Sigmoid colon (tissue), 7 donors: Measurements from ENCODE around the gene ZNF512. TPM values are rescaled to one million over a fixed set of nuclear protein-coding genes. Genes with fewer than 3 reads are reported as not detected.

Source experiments
- DNase-seq: peaks from one replicate; pipeline ENCODE4 v3.0.0-alpha.2; 2019
- H3K27ac ChIP-seq, 4 donors: fragments of 200-600 bp; sonication (generic); one replicate each; pipeline ENCODE4 v1.5.1; 2016 to 2019; ENCODE audit warnings: mild to moderate bottlenecking in 1 of 4
- H3K27me3 ChIP-seq, 3 donors: fragments of 200-600 bp; sonication (generic); one replicate each; pipeline ENCODE4 v1.5.1; 2019; ENCODE audit warnings: mild to moderate bottlenecking in 1 of 3
- H3K36me3 ChIP-seq, 4 donors: fragments of 200-600 bp; sonication (generic); one replicate each; pipeline ENCODE4 v1.5.1; 2016 to 2019
- H3K4me1 ChIP-seq, 4 donors: fragments of 200-600 bp; sonication (generic); one replicate each; pipeline ENCODE4 v1.5.1; 2017 to 2019
- H3K4me3 ChIP-seq, 4 donors: fragments of 200-600 bp; sonication (generic); one replicate each; pipeline ENCODE4 v1.5.1; 2017 to 2019; ENCODE audit warnings: mild to moderate bottlenecking in 2 of 4, moderate library complexity in 1 of 4
- H3K9me3 ChIP-seq, 4 donors: fragments of 200-600 bp in 3 of 4; sonication (generic) in 3 of 4; one replicate each; pipeline versions ENCODE4 v1.5.1 to v1.6.1; 2013 to 2019
- CTCF ChIP-seq, 4 experiments: fragments of 450-650 bp in 3 of 4; fragments of 200-600 bp in 1 of 4; IDR thresholded peaks; one replicate each; pipeline ENCODE4 v1.5.1; 2016 to 2019; ENCODE audit warnings: antibody characterized with exemption in 4 of 4, mild to moderate bottlenecking in 3 of 4, moderate library complexity in 2 of 4
- EP300 ChIP-seq, 4 donors: sonication (generic); formaldehyde crosslinking; IDR thresholded peaks; one replicate each; pipeline ENCODE4 v1.6.1; 2017; ENCODE audit warnings: antibody characterized with exemption in 4 of 4
- POLR2A ChIP-seq, 2 donors: fragments of 450-650 bp; IDR thresholded peaks; one replicate each; pipeline ENCODE4 v1.6.1; 2016; ENCODE audit warnings: antibody characterized with exemption in 2 of 2, mild to moderate bottlenecking in 2 of 2, moderate library complexity in 2 of 2
- POLR2AphosphoS5 ChIP-seq, 4 donors: sonication (generic); formaldehyde crosslinking; IDR thresholded peaks; one replicate each; pipeline ENCODE4 v1.6.1; 2017; ENCODE audit warnings: antibody characterized with exemption in 4 of 4
- WGBS, 2 donors: extraction: QIAGEN DNeasy Blood & Tissue Kit; methylation state at CpG; one replicate each; pipeline ENCODE4 v1.1.7; 2013; 5-methylcytosine and 5-hydroxymethylcytosine counted together
- intact Hi-C: fragments of 100-400 bp; cut with DNase I; formaldehyde crosslinking; loops from one replicate; pipeline ENCODE4 v1.15.1; 2023
- polyA plus RNA-seq, 3 donors: library from polyadenylated mRNA; stranded (reverse); fragments of 200-250 nt; gene quantifications; one replicate each; pipeline ENCODE4 v1.2.3, GENCODE V29; 2013
- total RNA-seq, 4 donors: library from RNA; depleted of rRNA; stranded (reverse); fragments of >200 nt; gene quantifications; one replicate each; pipeline ENCODE4 v1.1.0, GENCODE V29; 2016
- donor health status: healthy with polysubstance abuse.
- donor health status: Bipolar disorder and iron deficiency.
- donor health status: healthy.

The ZNF512 gene
- total and polyA plus RNA-seq, 7 donors = 3.9 to 44.3 (median 30.7) TPM

DNA sequence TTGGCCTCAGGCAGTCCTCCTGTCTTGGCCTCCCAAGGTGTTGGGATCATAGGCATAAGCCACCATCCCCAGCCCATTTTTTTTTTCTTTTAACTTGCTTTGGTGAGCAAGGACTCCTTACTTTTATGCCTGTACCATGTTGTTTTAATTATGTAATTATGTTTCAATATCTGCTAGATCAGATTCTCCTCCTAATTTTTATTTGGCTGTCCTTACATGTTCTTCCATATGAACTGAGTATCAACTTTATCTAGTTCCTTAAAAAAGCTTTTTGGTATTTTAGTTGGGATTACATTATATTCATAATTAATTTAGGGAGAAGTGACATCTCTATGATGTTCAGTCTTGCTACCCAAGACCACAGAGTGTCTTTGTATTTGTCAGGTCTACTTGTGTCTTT, 62.4 kb downstream of the ZNF512 start:
- Histone ChIP-seq H3K4me1 (no peaks in the 10 kb centered on the region), H3K27me3 (no peaks in the 10 kb centered on the region), H3K36me3 (peaks cover 5 to 100% (median 45%) of the 10 kb centered on the region in 4 donors), H3K4me3 (no peak overlapping the region), H3K9me3 (no peaks in the 10 kb centered on the region), H3K27ac (no peak overlapping the region)
- TF ChIP-seq POLR2A (IDR thresholded peaks at IDR 0.05) (no peak), EP300 (IDR thresholded peaks at IDR 0.05) (no peak), CTCF (IDR thresholded peaks at IDR 0.05) (no peak), POLR2AphosphoS5 (IDR thresholded peaks at IDR 0.05) (no peak)
- intact Hi-C loops = no loop called here
- DNase-seq = no peak

- no peak overlapping the region for H3K27ac ChIP-seq
- no peak for DNase-seq
- intact Hi-C loops = no loop called here
- H3K4me1 ChIP-seq = no peaks in the 10 kb centered on the region
- H3K9me3 ChIP-seq = no peaks in the 10 kb centered on the region
- peaks cover 10 to 100% (median 44%) of the 10 kb centered on the region in 4 donors for H3K36me3 ChIP-seq
- no peak overlapping the region for H3K4me3 ChIP-seq
- no peak for TF ChIP-seq EP300 (IDR thresholded peaks at IDR 0.05)
- TF ChIP-seq CTCF (IDR thresholded peaks at IDR 0.05) = no peak
- no peak for TF ChIP-seq POLR2AphosphoS5 (IDR thresholded peaks at IDR 0.05)
- no peak for TF ChIP-seq POLR2A (IDR thresholded peaks at IDR 0.05)
- H3K27me3 ChIP-seq = no peaks in the 10 kb centered on the region
Observed at GRCh38 chr2:27647289-27647688, 64.4 kb downstream of the ZNF512 start.

GRCh38 chr2:27647737-27648136, 64.9 kb downstream of the ZNF512 start:
- no peaks in the 10 kb centered on the region for H3K4me1 ChIP-seq
- no peak for DNase-seq
- intact Hi-C loops = no loop called here
- no peak overlapping the region for H3K4me3 ChIP-seq
- H3K27ac ChIP-seq = no peak overlapping the region
- H3K9me3 ChIP-seq = no peaks in the 10 kb centered on the region
- 81 to 93% methylated on average over 4 of the region's 4 CpGs for WGBS, 2 donors
- H3K36me3 ChIP-seq = peaks cover 10 to 100% (median 44%) of the 10 kb centered on the region in 4 donors
- no peak for TF ChIP-seq POLR2A (IDR thresholded peaks at IDR 0.05)
- no peak for TF ChIP-seq POLR2AphosphoS5 (IDR thresholded peaks at IDR 0.05)
- TF ChIP-seq EP300 (IDR thresholded peaks at IDR 0.05) = no peak
- TF ChIP-seq CTCF (IDR thresholded peaks at IDR 0.05) = no peak
- no peaks in the 10 kb centered on the region for H3K27me3 ChIP-seq

- intact Hi-C loops = no loop called here
- 77 to 87% methylated on average over 4 of the region's 4 CpGs for WGBS, 2 donors
- no peaks in the 10 kb centered on the region for H3K27me3 ChIP-seq
- H3K36me3 ChIP-seq = peaks cover 29 to 100% (median 58%) of the 10 kb centered on the region in 4 donors
- DNase-seq = no peak
- H3K27ac ChIP-seq = no peak overlapping the region
- no peaks in the 10 kb centered on the region for H3K4me1 ChIP-seq
- no peak overlapping the region for H3K4me3 ChIP-seq
- no peaks in the 10 kb centered on the region for H3K9me3 ChIP-seq
- TF ChIP-seq EP300 (IDR thresholded peaks at IDR 0.05) (no peak), CTCF (IDR thresholded peaks at IDR 0.05) (no peak), POLR2A (IDR thresholded peaks at IDR 0.05) (no peak), POLR2AphosphoS5 (IDR thresholded peaks at IDR 0.05) (no peak)
Observed at GRCh38 chr2:27651056-27651455, 68.2 kb downstream of the ZNF512 start.

DNA sequence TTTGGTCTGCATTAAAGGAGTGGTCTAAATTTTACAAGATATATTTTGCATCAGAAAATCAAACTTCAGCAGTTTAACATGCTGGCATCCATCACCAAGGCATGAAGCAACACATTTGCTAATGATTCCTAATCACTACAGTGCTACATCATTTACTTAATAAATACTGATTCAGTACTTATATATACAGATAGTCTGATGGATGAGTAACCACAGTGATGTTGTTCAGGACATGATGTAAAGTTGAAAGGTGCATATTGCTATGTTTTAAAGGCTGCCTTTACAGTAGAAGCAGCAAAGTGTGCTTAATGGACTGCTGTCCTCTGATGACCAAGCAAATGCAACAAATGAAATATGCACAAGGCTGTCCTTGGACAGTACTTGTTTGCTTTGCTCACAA, 69.5 kb downstream of the ZNF512 start:
- intact Hi-C loops = no loop called here
- Histone ChIP-seq H3K9me3 (no peaks in the 10 kb centered on the region), H3K27me3 (no peaks in the 10 kb centered on the region), H3K27ac (no peak overlapping the region), H3K4me3 (no peak overlapping the region), H3K36me3 (peaks cover 37 to 100% (median 62%) of the 10 kb centered on the region in 4 donors), H3K4me1 (no peaks in the 10 kb centered on the region)
- no peak for DNase-seq
- TF ChIP-seq POLR2AphosphoS5 (IDR thresholded peaks at IDR 0.05) (no peak), EP300 (IDR thresholded peaks at IDR 0.05) (no peak), POLR2A (IDR thresholded peaks at IDR 0.05) (no peak), CTCF (IDR thresholded peaks at IDR 0.05) (no peak)
